Calu3 (cell line): ENCODE data around the gene CNTNAP2. TPM values are rescaled to one million over a fixed set of nuclear protein-coding genes. Genes with fewer than 3 reads are reported as not detected.

Experiments
- BruUV-seq: library from RNA; stranded (reverse); fragments of 400-500 nt; replicated peaks from 2 replicates; lab custom pipeline; 2021; lab: Mats Ljungman, UMichigan
- CTCF ChIA-PET: fragments of 300-600 bp; sonication (Branson Sonifier 250); formaldehyde crosslinking; loops from one replicate; lab custom pipeline; 2022; ENCODE audit warnings: antibody characterized with exemption; lab: Charles Lee
- DNase-seq: peaks from one replicate; pipeline ENCODE4 v3.0.0; 2022
- H3K27ac Mint-ChIP-seq: one replicate; pipeline ENCODE4 v1.8.0; 2022; ENCODE audit warnings: mixed read lengths; ENCODE audit not compliant: unreplicated experiment
- H3K27me3 Mint-ChIP-seq: one replicate; pipeline ENCODE4 v1.8.0; 2022; ENCODE audit warnings: mixed read lengths; ENCODE audit not compliant: unreplicated experiment
- H3K36me3 Mint-ChIP-seq: one replicate; pipeline ENCODE4 v1.8.0; 2022; ENCODE audit warnings: mild to moderate bottlenecking, moderate library complexity, mixed read lengths; ENCODE audit not compliant: insufficient read depth, unreplicated experiment
- H3K4me1 Mint-ChIP-seq: one replicate; pipeline ENCODE4 v1.8.0; 2022; ENCODE audit warnings: mild to moderate bottlenecking, low read depth, mixed read lengths; ENCODE audit not compliant: unreplicated experiment
- H3K4me3 Mint-ChIP-seq: one replicate; pipeline ENCODE4 v1.8.0; 2022; ENCODE audit warnings: mild to moderate bottlenecking, low read depth, moderate library complexity, mixed read lengths; ENCODE audit not compliant: unreplicated experiment
- H3K9me3 Mint-ChIP-seq: one replicate; pipeline ENCODE4 v1.8.0; 2022; ENCODE audit warnings: low read depth, mixed read lengths; ENCODE audit not compliant: unreplicated experiment
- CTCF ChIP-seq: fragments of 200-600 bp; IDR thresholded peaks from one replicate; pipeline ENCODE4 v1.8.0; 2022; ENCODE audit warnings: antibody characterized with exemption; ENCODE audit not compliant: unreplicated experiment
- intact Hi-C: fragments of 100-400 bp; cut with micrococcal nuclease; formaldehyde crosslinking; loops from one replicate; pipeline ENCODE4 v1.10.0; 2022; ENCODE audit not compliant: unreplicated experiment
- total RNA-seq: library from RNA; stranded (reverse); gene quantifications from 2 replicates; pipeline ENCODE4 v1.2.3, GENCODE V29; 2022

CNTNAP2 gene
- total RNA-seq, 1 experiment from 2014 or later: 1.1 TPM

DNA sequence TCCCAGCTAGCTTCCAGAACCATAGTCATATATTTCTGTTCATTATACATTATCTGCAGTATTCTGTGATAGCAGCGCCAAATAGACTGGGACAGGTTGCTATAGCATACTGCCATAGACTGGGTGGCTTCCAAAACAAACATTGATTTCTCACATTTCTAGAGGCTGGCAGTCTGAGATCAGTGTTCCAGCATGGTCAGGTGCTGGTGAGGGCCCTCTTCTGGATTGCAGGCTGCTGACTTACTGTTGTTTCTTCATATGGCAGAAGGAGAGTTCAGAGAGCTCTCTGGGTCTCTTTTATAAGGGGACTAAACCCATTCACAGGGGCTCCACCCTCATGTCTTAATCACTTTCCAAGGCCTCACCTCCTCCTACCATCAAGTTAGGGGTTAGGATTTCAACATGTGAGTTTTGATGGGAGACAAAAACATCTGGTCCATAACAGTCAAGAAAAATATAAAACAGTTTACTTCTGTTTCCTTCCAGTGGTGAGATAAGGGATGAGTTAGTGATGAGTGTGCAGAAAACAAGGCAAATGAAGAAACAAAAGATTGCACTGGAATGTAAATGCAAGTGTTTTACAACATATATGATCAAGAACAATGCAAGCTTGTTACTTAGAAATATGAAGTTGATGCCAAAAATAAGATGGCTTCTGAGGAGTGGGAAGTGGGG is 2074.9 kb downstream of the CNTNAP2 start:
- BruUV-seq: no TSS peak
- no peak for TF ChIP-seq CTCF
- no peaks in the 10 kb centered on the region for H3K36me3 Mint-ChIP-seq
- no peak overlapping the region for H3K27ac Mint-ChIP-seq
- DNase-seq: no peak
- CTCF ChIA-PET: interaction anchor here (0.9 kb wide), 1 partner anchor 22 kb away, joined by 3 read pairs; no protein-coding TSS in a partner anchor
- H3K4me3 Mint-ChIP-seq: no peak overlapping the region
- no peaks in the 10 kb centered on the region for H3K4me1 Mint-ChIP-seq
- H3K27me3 Mint-ChIP-seq: no peaks in the 10 kb centered on the region
- peaks cover 3% of the 10 kb centered on the region for H3K9me3 Mint-ChIP-seq
- intact Hi-C loops: no loop called here

DNA sequence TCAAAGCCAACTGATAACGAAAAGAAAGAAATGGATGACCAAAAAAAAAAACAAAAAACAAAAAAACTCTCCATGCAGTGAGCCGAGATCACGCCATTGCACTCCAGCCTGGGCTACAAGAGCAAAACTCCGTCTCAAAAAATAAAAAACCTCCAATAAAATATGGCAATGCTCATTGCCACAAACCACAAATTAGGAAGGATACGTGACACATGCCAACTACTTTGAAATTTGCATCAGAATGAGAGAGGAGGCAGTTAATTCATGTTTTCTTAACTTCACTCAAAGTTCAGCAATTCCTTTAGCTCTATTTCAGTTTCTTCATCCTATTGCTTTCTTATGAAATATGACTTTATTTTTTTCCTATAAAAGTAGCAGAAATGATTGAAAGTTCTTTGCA is 2075.9 kb downstream of the CNTNAP2 start:
- Mint-ChIP-seq H3K36me3 (no peaks in the 10 kb centered on the region), H3K4me1 (no peaks in the 10 kb centered on the region), H3K27me3 (no peaks in the 10 kb centered on the region), H3K9me3 (peaks cover 3% of the 10 kb centered on the region), H3K27ac (no peak overlapping the region), H3K4me3 (no peak overlapping the region)
- no TSS peak for BruUV-seq
- TF ChIP-seq CTCF: no peak
- CTCF ChIA-PET: interaction anchor here (0.9 kb wide), 1 partner anchor 21 kb away, joined by 3 read pairs; no protein-coding TSS in a partner anchor
- intact Hi-C loops: no loop called here
- DNase-seq: no peak

DNA sequence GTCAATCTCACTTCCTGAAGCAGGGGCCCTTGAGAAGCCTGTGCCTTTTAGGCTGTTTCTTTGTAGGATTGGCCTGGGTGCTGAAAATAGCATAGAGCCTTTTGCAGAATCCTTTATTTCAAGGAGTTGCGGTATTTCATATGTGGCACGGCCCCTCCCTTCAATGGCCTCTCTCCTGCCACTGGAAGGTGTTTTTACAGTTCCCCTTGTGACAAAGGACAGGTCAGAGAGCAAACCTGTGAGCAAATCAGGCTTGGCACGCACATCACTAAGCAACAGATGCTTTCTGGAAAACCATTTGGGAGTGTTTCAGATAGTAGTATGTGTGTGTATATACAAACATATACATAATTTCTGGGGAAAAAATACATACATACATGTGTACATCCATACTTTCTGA is 2085.4 kb downstream of the CNTNAP2 start:
- no peak for TF ChIP-seq CTCF
- no peak for DNase-seq
- Mint-ChIP-seq H3K4me3 (no peak overlapping the region), H3K27me3 (no peaks in the 10 kb centered on the region), H3K27ac (no peak overlapping the region), H3K36me3 (no peaks in the 10 kb centered on the region), H3K4me1 (no peaks in the 10 kb centered on the region), H3K9me3 (peaks cover 6% of the 10 kb centered on the region)
- CTCF ChIA-PET: no interaction called here
- intact Hi-C loops: no loop called here
- no TSS peak for BruUV-seq

GRCh38 chr7:148204639-148205304 is 2088.2 kb downstream of the CNTNAP2 start:
- peaks cover 7% of the 10 kb centered on the region for H3K9me3 Mint-ChIP-seq
- TF ChIP-seq CTCF: no peak
- peaks cover 11% of the 10 kb centered on the region for H3K27me3 Mint-ChIP-seq
- no TSS peak for BruUV-seq
- intact Hi-C loops: no loop called here
- no peak overlapping the region for H3K27ac Mint-ChIP-seq
- DNase-seq: no peak
- no peak overlapping the region for H3K4me3 Mint-ChIP-seq
- H3K36me3 Mint-ChIP-seq: no peaks in the 10 kb centered on the region
- CTCF ChIA-PET: no interaction called here
- H3K4me1 Mint-ChIP-seq: no peaks in the 10 kb centered on the region
